VCaP (cell line): Measurements from ENCODE around the gene UEVLD.

Source experiments
- H3K27ac ChIP-seq: fragments of 450-650 bp; 2 replicates; pipeline ENCODE4 v1.5.1; 2017
- TF ChIP-seq, protein P1 (sequence below): fragments of 450-650 bp; conservative IDR thresholded peaks from 2 replicates; pipeline ENCODE4 v1.5.1; 2017; ENCODE audit warnings: mild to moderate bottlenecking, moderate library complexity

Gene UEVLD

DNA sequence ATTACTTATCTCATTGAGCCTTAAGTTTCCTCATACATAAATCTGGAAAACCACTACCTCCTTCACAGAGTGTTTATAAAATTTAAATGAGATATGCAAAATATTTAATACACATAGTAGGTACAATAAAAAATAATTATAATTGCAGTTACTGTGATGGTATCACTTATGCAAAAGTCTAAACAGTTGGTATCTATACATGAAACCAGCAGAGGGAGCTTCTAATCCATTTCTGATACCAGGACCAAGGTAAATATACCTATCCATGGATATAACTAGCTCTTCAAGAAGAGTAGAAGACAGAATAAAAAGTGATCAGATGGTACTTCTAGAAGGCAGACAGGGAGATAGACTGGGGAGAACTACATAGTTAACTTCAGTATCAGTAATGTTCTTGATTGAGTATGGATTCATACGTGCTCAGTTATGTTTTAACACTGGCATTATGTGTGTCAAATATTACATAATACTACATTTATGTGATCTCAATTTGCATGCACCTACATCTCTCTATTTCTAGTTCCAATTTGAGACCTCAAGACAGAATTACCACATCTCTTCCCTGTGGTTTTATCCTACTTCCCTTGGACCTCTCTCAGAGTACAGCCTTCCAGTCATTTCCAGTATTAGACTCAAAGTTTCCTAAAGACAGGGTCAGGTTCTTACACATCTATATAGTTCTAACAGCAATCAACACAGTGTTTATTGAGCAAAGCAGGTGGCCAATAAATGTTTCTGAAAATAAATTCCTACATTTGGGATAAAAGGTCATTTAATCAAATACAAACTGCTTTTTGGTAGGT, 48.1 kb downstream of the UEVLD start:
- TF ChIP-seq, protein P1, sequence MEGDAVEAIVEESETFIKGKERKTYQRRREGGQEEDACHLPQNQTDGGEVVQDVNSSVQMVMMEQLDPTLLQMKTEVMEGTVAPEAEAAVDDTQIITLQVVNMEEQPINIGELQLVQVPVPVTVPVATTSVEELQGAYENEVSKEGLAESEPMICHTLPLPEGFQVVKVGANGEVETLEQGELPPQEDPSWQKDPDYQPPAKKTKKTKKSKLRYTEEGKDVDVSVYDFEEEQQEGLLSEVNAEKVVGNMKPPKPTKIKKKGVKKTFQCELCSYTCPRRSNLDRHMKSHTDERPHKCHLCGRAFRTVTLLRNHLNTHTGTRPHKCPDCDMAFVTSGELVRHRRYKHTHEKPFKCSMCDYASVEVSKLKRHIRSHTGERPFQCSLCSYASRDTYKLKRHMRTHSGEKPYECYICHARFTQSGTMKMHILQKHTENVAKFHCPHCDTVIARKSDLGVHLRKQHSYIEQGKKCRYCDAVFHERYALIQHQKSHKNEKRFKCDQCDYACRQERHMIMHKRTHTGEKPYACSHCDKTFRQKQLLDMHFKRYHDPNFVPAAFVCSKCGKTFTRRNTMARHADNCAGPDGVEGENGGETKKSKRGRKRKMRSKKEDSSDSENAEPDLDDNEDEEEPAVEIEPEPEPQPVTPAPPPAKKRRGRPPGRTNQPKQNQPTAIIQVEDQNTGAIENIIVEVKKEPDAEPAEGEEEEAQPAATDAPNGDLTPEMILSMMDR: peak; percentile 77
- no peak overlapping the region for H3K27ac ChIP-seq

DNA sequence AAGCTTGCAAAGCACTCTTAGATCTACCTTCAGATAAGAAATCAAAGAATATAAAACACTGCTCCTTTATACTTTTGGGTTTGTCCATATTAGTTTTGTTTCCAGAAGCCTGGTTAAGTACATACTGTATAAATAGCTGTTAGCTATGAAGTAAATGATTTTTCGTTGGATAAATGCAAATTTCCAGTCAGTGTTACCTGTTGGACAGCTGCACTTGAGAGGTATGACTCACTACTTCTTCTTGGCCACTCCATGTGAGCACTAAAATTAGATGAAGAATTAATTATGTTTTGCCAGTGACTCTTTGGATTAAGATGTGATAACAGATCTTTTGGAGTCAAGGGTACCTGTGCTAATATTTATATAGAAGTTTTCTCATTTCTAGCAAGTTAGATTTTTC, 52.3 kb downstream of the UEVLD start:
- TF ChIP-seq, protein P1: no peak

GRCh38 chr11:18534245-18534644, 54.3 kb downstream of the UEVLD start:
- TF ChIP-seq, protein P1: no peak

More for the DNA sequence above, 52.3 kb downstream of the UEVLD start:
- peak overlapping the region; percentile 70 for H3K27ac ChIP-seq

GRCh38 chr11:18533365-18533764, 55.2 kb downstream of the UEVLD start:
- no peak overlapping the region for H3K27ac ChIP-seq
- TF ChIP-seq, protein P1: no peak

More at GRCh38 chr11:18534245-18534644, 54.3 kb downstream of the UEVLD start:
- H3K27ac ChIP-seq: no peak overlapping the region

- H3K27ac ChIP-seq: peak overlapping the region; percentile 94
- TF ChIP-seq, protein P1: no peak
Observed at GRCh38 chr11:18527512-18527911, 61.0 kb downstream of the UEVLD start.

GRCh38 chr11:18526521-18527296, 61.8 kb downstream of the UEVLD start, which contains the start of gene TSG101:
TSS of gene TSG101 (minus strand) at chr11:18526942. CDS start at chr11:18526816, 126 bp downstream.
- H3K27ac ChIP-seq: peak within 1 kb of the TSS; percentile 94
- TF ChIP-seq, protein P1: no peak

DNA sequence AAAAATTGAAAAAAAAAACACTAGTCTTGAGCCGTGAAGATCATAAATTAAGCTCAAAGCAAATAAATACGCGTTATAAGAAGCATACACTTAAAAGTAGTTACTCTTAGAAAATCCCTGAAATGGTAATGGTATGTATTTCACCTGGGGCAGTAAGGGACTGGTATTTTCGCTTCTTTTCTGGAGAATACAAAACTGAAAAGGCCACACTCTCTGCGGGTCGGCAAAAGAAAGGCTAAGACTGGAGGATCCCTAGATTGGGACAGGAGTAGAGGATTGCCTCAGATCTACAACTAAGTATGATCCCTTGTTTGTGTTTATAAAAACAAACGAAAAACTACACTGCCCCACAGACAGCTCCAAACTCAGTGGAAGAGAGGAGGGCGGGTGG, 62.4 kb downstream of the UEVLD start:
- H3K27ac ChIP-seq: peak overlapping the region; percentile 94
- TF ChIP-seq, protein P1: no peak
